Vagina (tissue), 2 donors: ENCODE results near the gene GRAMD1B.

Experiments
- CTCF ChIP-seq, 3 experiments: fragments of 450-650 bp in 2 of 3; fragments of 200-600 bp in 1 of 3; sonication (generic) in 1 of 3; IDR thresholded peaks; one replicate each; pipeline ENCODE4 v1.5.1; 2017 to 2019; ENCODE audit warnings: antibody characterized with exemption in 3 of 3, mild to moderate bottlenecking in 2 of 3, moderate library complexity in 2 of 3
- POLR2AphosphoS5 ChIP-seq, 2 donors: sonication (generic); formaldehyde crosslinking; IDR thresholded peaks; one replicate each; pipeline ENCODE4 v1.9.0; 2017; ENCODE audit warnings: antibody characterized with exemption in 2 of 2, mild to moderate bottlenecking in 2 of 2, low read depth in 1 of 2; ENCODE audit not compliant: insufficient read depth in 1 of 2

GRCh38 chr11:123536690-123537437 is 106.8 kb downstream of the GRAMD1B start:
- TF ChIP-seq POLR2AphosphoS5 (IDR thresholded peaks at IDR 0.05; ENCODE audit: insufficient read depth in 1 of 2, low read depth in 1 of 2) (no peak), CTCF (IDR thresholded peaks at IDR 0.05) (no peak)
